ENCODE measurements around the gene RCOR2. TPM values are rescaled to one million over a fixed set of nuclear protein-coding genes. Genes with fewer than 3 reads are reported as not detected.

The RCOR2 gene
- total and polyA plus RNA-seq, 2 of the 4 experiments (the other 2 are of a cell fraction), result 0.90 to 2.0 TPM

- BruUV-seq (replicated peaks), result no TSS peak
- no peak; the same call in 1 of the 2 replicates for ATAC-seq (ENCODE audit: low read depth)
- Histone ChIP-seq H3K27ac (ENCODE audit: insufficient read depth, low read length) (no peak overlapping the region), H4K5ac (ENCODE audit: low read depth, low read length) (no peak overlapping the region), H3K79me1 (ENCODE audit: low read depth in 1 of 2, low read length in 2 of 2) (no peaks in the 10 kb centered on the region), H3K4me1 (ENCODE audit: control insufficient read depth, insufficient read depth, low read length) (no peaks in the 10 kb centered on the region), H4K8ac (ENCODE audit: low read depth in 2 of 2, low read length in 2 of 2) (no peak overlapping the region), H2BK120ac (ENCODE audit: low read depth, low read length) (no peak overlapping the region), H3K4me2 (ENCODE audit: low read depth, low read length) (no peak overlapping the region; the same call in 1 of the 2 replicates), H2BK20ac (ENCODE audit: low read depth, low read length) (no peak overlapping the region), H3K9me3 (ENCODE audit: control insufficient read depth, insufficient read depth, low read length) (no peaks in the 10 kb centered on the region), H2BK15ac (ENCODE audit: low read depth, low read length) (no peak overlapping the region), H3K9ac (ENCODE audit: low read depth, low read length) (no peak overlapping the region), H3K36me3 (ENCODE audit: control insufficient read depth, insufficient read depth, low read length) (no peaks in the 10 kb centered on the region), H2AFZ (replicated peaks; ENCODE audit: low read length, poor library complexity) (peak overlapping the region; percentile 1), H2AK5ac (ENCODE audit: low read depth, low read length) (no peak overlapping the region), H3K23ac (ENCODE audit: low read depth, low read length) (no peak overlapping the region), H2AK9ac (replicated peaks; ENCODE audit: low read depth, low read length, poor library complexity) (no peak overlapping the region), H4K91ac (ENCODE audit: insufficient read depth, low read depth, low read length) (no peak overlapping the region), H3K56ac (ENCODE audit: extremely low read depth, insufficient read depth, low read length) (no peak overlapping the region), H3K27me3 (ENCODE audit: control insufficient read depth, insufficient read depth, low read length) (peaks cover 4% of the 10 kb centered on the region), H4K20me1 (ENCODE audit: insufficient read depth, low read length) (no peaks in the 10 kb centered on the region), H3K4ac (ENCODE audit: low read depth, low read length) (no peak overlapping the region), H2BK5ac (ENCODE audit: low read depth, low read length, poor library complexity, severe bottlenecking) (no peak overlapping the region), H3K9me1 (ENCODE audit: insufficient read depth, low read length) (no peaks in the 10 kb centered on the region), H3K14ac (replicated peaks; ENCODE audit: low read depth, low read length) (no peak overlapping the region), H3K4me3 (ENCODE audit: insufficient read depth, low read depth, low read length) (no peak overlapping the region), H3K18ac (ENCODE audit: low read depth, low read length) (no peak overlapping the region)
- no peak for DNase-seq
- intact Hi-C loops (cut with micrococcal nuclease), result no loop called here
- 56% methylated on average over 4 of the region's 6 CpGs; no CpG with 5 or more reads in 1 of the 2 experiments for WGBS, 2 experiments (ENCODE audit: extremely low coverage in 2 of 2, insufficient read length in 1 of 2)
- TF ChIP-seq RAD21 (IDR thresholded peaks at IDR 0.05; ENCODE audit: low read length) (no peak), MAFK (IDR thresholded peaks at IDR 0.05; ENCODE audit: low read depth, low read length) (no peak), CEBPB (IDR thresholded peaks at IDR 0.05; ENCODE audit: low read depth, low read length) (no peak), FOS (IDR thresholded peaks at IDR 0.05; ENCODE audit: low read depth, low read length) (no peak), RFX5 (IDR thresholded peaks at IDR 0.05; ENCODE audit: low read depth, low read length) (no peak), MAZ (IDR thresholded peaks at IDR 0.05; ENCODE audit: borderline replicate concordance, low read depth, low read length) (no peak), CTCF (conservative IDR thresholded peaks at IDR 0.05; ENCODE audit: low read depth, low read length) (no peak), CHD1 (IDR thresholded peaks at IDR 0.05; ENCODE audit: low read depth, low read length) (no peak), NFE2L2 (IDR thresholded peaks at IDR 0.05; ENCODE audit: low read depth, low read length) (no peak), ELK1 (IDR thresholded peaks at IDR 0.05; ENCODE audit: borderline replicate concordance, low read depth, low read length) (no peak), POLR2A (IDR thresholded peaks at IDR 0.05; ENCODE audit: low read depth, low read length) (no peak), RCOR1 (IDR thresholded peaks at IDR 0.05; ENCODE audit: insufficient replicate concordance, low read length) (no peak), SMC3 (IDR thresholded peaks at IDR 0.05; ENCODE audit: low read depth, low read length) (no peak), MXI1 (IDR thresholded peaks at IDR 0.05; ENCODE audit: borderline replicate concordance, low read depth, low read length) (no peak), BHLHE40 (IDR thresholded peaks at IDR 0.05; ENCODE audit: low read depth, low read length) (no peak)
- TF ChIP-seq, protein P1, sequence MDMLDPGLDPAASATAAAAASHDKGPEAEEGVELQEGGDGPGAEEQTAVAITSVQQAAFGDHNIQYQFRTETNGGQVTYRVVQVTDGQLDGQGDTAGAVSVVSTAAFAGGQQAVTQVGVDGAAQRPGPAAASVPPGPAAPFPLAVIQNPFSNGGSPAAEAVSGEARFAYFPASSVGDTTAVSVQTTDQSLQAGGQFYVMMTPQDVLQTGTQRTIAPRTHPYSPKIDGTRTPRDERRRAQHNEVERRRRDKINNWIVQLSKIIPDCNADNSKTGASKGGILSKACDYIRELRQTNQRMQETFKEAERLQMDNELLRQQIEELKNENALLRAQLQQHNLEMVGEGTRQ (IDR thresholded peaks at IDR 0.05; ENCODE audit: low read depth, low read length), result no peak
- dilution Hi-C loops (cut with HindIII; ENCODE audit: low sequenced_read_pairs, unreplicated experiment), result no loop called here
- CTCF ChIA-PET, result interaction anchor here (0.6 to 0.9 kb wide), 2 partner anchors 15 to 56 kb away, joined by 3 to 5 read pairs; no protein-coding TSS in a partner anchor
- in situ Hi-C loops (cut with MboI; ENCODE audit: low sequenced_read_pairs), result loop anchor here (25.0 kb wide), 1 partner anchor 444 kb away; the partner anchor contains the start of gene PLAAT5
- POLR2A ChIA-PET (ENCODE audit: unreplicated experiment), result no interaction called here
These were observed 14.1 kb upstream of the RCOR2 start for GRCh38 chr11:63931045-63931444.
